H1 (cell line): ENCODE measurements around the gene CDKN2AIP. TPM values are rescaled to one million over a fixed set of nuclear protein-coding genes. Genes with fewer than 3 reads are reported as not detected.

ENCODE experiments used
- ASH2L ChIP-seq: fragments of 200-600, 300-600 bp; sonication (generic); IDR thresholded peaks from one replicate; pipeline ENCODE4 v1.7.1; 2017; ENCODE audit warnings: low read length
- CTBP2 ChIP-seq: IDR thresholded peaks from 2 replicates; pipeline ENCODE4 v1.7.0; 2011; ENCODE audit warnings: borderline replicate concordance, mild to moderate bottlenecking, moderate library complexity, mixed read lengths, low read length; ENCODE audit not compliant: insufficient read depth, insufficient read length
- EP300 ChIP-seq, 2 experiments: IDR thresholded peaks; 1 replicate in 1 of 2; 2 replicates in 1 of 2; pipeline ENCODE4 v1.6.1; 2011 to 2012; ENCODE audit warnings: low read depth in 2 of 2, low read length in 2 of 2, mild to moderate bottlenecking in 2 of 2, borderline replicate concordance in 1 of 2, inconsistent platforms in 1 of 2, moderate library complexity in 1 of 2
- GABPA ChIP-seq: IDR thresholded peaks from 2 replicates; pipeline ENCODE4 v1.6.1; 2011; ENCODE audit warnings: mild to moderate bottlenecking, low read length, moderate library complexity, borderline replicate concordance; ENCODE audit not compliant: insufficient read depth
- KDM4A ChIP-seq: IDR thresholded peaks from one replicate; pipeline ENCODE4 v1.7.1; 2012; ENCODE audit warnings: low read depth, mild to moderate bottlenecking, moderate library complexity, low read length, inconsistent platforms; ENCODE audit not compliant: severe bottlenecking
- POLR2AphosphoS5 ChIP-seq: IDR thresholded peaks from 2 replicates; pipeline ENCODE4 v1.6.1; 2011; ENCODE audit warnings: low read depth, low read length
- SP1 ChIP-seq: IDR thresholded peaks from 2 replicates; pipeline ENCODE4 v1.6.1; 2011; ENCODE audit warnings: low read depth, low read length
- SRF ChIP-seq: IDR thresholded peaks from 2 replicates; pipeline ENCODE4 v1.6.1; 2011; ENCODE audit warnings: mild to moderate bottlenecking, low read depth, low read length, moderate library complexity
- polyA plus RNA-seq, 7 experiments: library from polyadenylated mRNA; depleted of rRNA in 3 of 7; stranded (reverse) in 5 of 7; unstranded in 2 of 7; fragments of >200 nt in 5 of 7; fragments of 200-250 nt in 2 of 7; gene quantifications; 1 replicate in 5 of 7; 2 replicates in 1 of 7; 4 replicates in 1 of 7; pipeline versions ENCODE4 v1.2.1 to v1.2.3, GENCODE V29; 2011 to 2013; ENCODE audit warnings: missing spikeins in 2 of 7, mixed read lengths in 2 of 7
- total RNA-seq: library from RNA; stranded (reverse); fragmentation: NEBNext Ultra II Directional; extraction: Animal tissue kit (Norgen Biotek cat#: 25700); gene quantifications from 2 replicates; pipeline ENCODE4 v1.2.1, GENCODE V29; 2021

CDKN2AIP gene
- total and polyA plus RNA-seq, 2 of the 8 experiments (the other 6 are each of a cell fraction or from before 2014, with no cell fraction given), result 6.0 to 14.0 TPM

GRCh38 chr4:183409483-183409882, 35.0 kb upstream of the CDKN2AIP start (continued):
- TF ChIP-seq SP1 (no peak), ASH2L (no peak), KDM4A (no peak), CTBP2 (no peak), POLR2AphosphoS5 (no peak), EP300 (IDR thresholded peaks at IDR 0.05; ENCODE audit: borderline replicate concordance in 1 of 2, low read depth in 2 of 2, low read length in 2 of 2) (no peak), GABPA (no peak), SRF (no peak)
